ENCODE data around the gene TPSAB1.

DNA sequence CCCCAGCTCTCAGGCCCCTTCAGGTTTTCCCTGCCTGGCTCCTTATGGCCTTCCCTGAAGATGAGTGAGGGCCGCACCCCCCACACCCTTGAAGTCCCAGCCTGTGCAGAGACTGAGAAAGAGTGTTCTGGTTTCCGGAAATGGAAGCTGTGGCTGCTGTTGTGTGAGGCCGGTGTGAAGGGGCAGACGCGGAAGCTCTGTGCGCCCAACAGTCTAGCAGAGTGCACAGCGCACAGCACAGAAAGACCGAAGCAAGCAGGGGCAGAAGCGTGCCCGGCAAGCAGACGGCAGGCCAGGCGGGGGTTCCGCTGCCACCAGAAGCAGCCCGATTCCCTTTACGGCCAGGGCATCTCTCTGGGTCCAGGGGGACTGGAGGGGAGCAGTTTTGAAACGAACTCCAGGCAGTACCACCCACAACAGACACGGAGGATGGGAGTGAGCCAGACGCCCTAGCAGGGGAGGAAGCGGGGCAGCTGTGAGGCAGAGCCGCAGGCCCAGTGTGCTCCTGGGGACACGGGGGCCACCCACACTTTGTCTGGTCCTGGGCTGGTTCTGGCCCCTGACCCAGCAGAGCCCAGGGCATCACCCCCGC, 32.2 kb upstream of the TPSAB1 start:
- TF ChIP-seq CTCF (conservative IDR thresholded peaks at IDR 0.05; ENCODE audit: low read depth, low read length) (no peak), EZH2 (IDR thresholded peaks at IDR 0.05; ENCODE audit: borderline replicate concordance, low read depth, low read length, poor library complexity, severe bottlenecking) (no peak)

Data from A673 (cell line).